ENCODE measurements around the gene BHLHE41. TPM values are rescaled to one million over a fixed set of nuclear protein-coding genes. Genes with fewer than 3 reads are reported as not detected.

The BHLHE41 gene
- polyA plus RNA-seq, 1 donor (not counting 4 experiments of a cell fraction or from before 2014, with no cell fraction given): 1.4 TPM

DNA sequence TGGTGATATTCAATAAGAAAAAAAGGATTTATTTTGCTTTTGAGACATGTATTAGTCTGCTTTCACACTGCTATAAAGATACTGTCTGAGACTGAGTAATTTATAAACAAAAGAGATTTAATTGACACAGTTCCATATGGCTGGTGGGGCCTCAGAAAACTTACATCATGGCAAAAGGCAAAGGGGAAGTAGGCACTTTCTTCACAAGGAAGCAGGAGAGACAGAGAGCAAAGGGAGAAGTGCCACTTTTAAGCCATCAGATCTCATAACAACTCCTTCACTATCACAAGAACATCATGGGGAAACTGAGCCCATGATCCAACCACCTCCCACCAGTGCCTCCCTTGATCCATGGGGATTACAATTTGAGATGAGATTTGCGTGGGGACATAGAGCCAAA, 43.9 kb downstream of the BHLHE41 start:
- TF ChIP-seq, protein P1, sequence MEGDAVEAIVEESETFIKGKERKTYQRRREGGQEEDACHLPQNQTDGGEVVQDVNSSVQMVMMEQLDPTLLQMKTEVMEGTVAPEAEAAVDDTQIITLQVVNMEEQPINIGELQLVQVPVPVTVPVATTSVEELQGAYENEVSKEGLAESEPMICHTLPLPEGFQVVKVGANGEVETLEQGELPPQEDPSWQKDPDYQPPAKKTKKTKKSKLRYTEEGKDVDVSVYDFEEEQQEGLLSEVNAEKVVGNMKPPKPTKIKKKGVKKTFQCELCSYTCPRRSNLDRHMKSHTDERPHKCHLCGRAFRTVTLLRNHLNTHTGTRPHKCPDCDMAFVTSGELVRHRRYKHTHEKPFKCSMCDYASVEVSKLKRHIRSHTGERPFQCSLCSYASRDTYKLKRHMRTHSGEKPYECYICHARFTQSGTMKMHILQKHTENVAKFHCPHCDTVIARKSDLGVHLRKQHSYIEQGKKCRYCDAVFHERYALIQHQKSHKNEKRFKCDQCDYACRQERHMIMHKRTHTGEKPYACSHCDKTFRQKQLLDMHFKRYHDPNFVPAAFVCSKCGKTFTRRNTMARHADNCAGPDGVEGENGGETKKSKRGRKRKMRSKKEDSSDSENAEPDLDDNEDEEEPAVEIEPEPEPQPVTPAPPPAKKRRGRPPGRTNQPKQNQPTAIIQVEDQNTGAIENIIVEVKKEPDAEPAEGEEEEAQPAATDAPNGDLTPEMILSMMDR (optimal IDR thresholded peaks at IDR 0.05 in 1 of 3, IDR thresholded peaks at IDR 0.05 in 1 of 3, conservative IDR thresholded peaks at IDR 0.05 in 1 of 3; ENCODE audit: extremely low read depth in 1 of 3, insufficient read depth in 2 of 3, low read length in 3 of 3): no peak
- no peak for TF ChIP-seq EZH2 (IDR thresholded peaks at IDR 0.05; ENCODE audit: low read length)
- Histone ChIP-seq H2AFZ (ENCODE audit: control insufficient read depth, low read length) (no peak overlapping the region), H3K4me3 (ENCODE audit: control insufficient read depth in 2 of 3, extremely low read depth in 1 of 3, insufficient read depth in 2 of 3, low read depth in 1 of 3, low read length in 3 of 3) (no peak overlapping the region), H3K9me3 (ENCODE audit: control insufficient read depth, low read depth, low read length) (no peaks in the 10 kb centered on the region), H4K20me1 (ENCODE audit: control insufficient read depth, extremely low read depth, insufficient read depth, low read length) (no peaks in the 10 kb centered on the region), H3K36me3 (ENCODE audit: control insufficient read depth in 2 of 2, extremely low read depth in 1 of 2, insufficient read depth in 2 of 2, low read length in 2 of 2) (no peaks in the 10 kb centered on the region), H3K9me1 (ENCODE audit: control insufficient read depth, extremely low read depth, insufficient read depth, low read length) (no peaks in the 10 kb centered on the region), H3K4me2 (ENCODE audit: control insufficient read depth, extremely low read depth, insufficient read depth, low read depth, low read length) (no peak overlapping the region), H3K4me1 (ENCODE audit: control insufficient read depth, extremely low read depth, insufficient read depth, low read length) (peaks cover 5% of the 10 kb centered on the region), H3K79me2 (ENCODE audit: control insufficient read depth, insufficient read depth, low read length) (no peaks in the 10 kb centered on the region), H3K27ac (ENCODE audit: control insufficient read depth, insufficient read depth, low read length) (no peak overlapping the region), H3K27me3 (ENCODE audit: control insufficient read depth, extremely low read depth, insufficient read depth, low read length) (no peaks in the 10 kb centered on the region), H3K9ac (ENCODE audit: control insufficient read depth, extremely low read depth, insufficient read depth, low read length) (no peak overlapping the region)
- dilution Hi-C loops (cut with MboI; ENCODE audit: extremely low pct_ligation_motif_present, low sequenced_read_pairs): no loop called here
- no peak for FAIRE-seq
- no peak for DNase-seq (ENCODE audit: low read depth, low spot score)

DNA sequence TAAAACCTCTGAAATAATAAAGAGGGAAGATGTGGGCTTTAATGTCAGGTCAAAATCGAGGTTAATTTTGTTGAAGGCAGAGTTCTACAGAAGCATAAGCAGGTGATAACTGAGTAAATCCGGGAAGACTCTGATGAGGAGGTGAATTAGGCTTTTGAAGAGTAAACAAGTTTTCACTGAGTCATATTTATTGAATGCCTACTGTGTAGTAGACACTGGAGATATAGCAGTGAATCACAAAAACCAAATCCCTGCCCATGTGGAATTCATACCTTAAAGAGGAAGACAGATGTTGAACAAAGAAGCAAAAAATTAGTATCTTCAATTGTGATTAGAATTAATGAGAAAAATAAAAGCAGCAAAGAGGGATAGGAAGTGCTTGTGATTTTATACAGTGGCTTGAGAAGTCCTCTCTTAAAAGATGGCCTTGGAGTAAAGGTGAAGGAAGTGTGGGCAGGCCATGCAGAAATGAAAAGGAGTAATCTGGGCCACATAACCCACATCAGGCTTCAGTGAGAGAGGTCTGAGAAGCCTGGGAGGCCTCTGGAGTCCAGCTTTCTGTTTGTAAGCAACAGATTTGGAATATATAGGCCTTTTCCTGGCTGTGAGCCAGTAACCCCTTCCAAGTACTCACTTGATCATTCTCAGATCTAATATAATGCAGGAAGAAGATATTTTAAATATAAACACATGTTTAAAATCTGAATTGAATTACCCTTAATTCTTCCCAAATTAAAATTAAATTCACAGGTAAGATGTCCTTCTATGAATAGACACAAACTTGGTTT, 46.7 kb downstream of the BHLHE41 start:
- Histone ChIP-seq H3K4me2 (ENCODE audit: control insufficient read depth, extremely low read depth, insufficient read depth, low read depth, low read length) (no peak overlapping the region), H3K9me1 (ENCODE audit: control insufficient read depth, extremely low read depth, insufficient read depth, low read length) (no peaks in the 10 kb centered on the region), H3K36me3 (ENCODE audit: control insufficient read depth in 2 of 2, extremely low read depth in 1 of 2, insufficient read depth in 2 of 2, low read length in 2 of 2) (no peaks in the 10 kb centered on the region), H3K27ac (ENCODE audit: control insufficient read depth, insufficient read depth, low read length) (no peak overlapping the region), H3K4me1 (ENCODE audit: control insufficient read depth, extremely low read depth, insufficient read depth, low read length) (peaks cover 5% of the 10 kb centered on the region), H3K79me2 (ENCODE audit: control insufficient read depth, insufficient read depth, low read length) (no peaks in the 10 kb centered on the region), H2AFZ (ENCODE audit: control insufficient read depth, low read length) (no peak overlapping the region), H4K20me1 (ENCODE audit: control insufficient read depth, extremely low read depth, insufficient read depth, low read length) (no peaks in the 10 kb centered on the region), H3K4me3 (ENCODE audit: control insufficient read depth in 2 of 3, extremely low read depth in 1 of 3, insufficient read depth in 2 of 3, low read depth in 1 of 3, low read length in 3 of 3) (no peak overlapping the region), H3K9ac (ENCODE audit: control insufficient read depth, extremely low read depth, insufficient read depth, low read length) (no peak overlapping the region), H3K27me3 (ENCODE audit: control insufficient read depth, extremely low read depth, insufficient read depth, low read length) (no peaks in the 10 kb centered on the region), H3K9me3 (ENCODE audit: control insufficient read depth, low read depth, low read length) (no peaks in the 10 kb centered on the region)
- FAIRE-seq: no peak
- DNase-seq (ENCODE audit: low read depth, low spot score): no peak
- TF ChIP-seq EZH2 (IDR thresholded peaks at IDR 0.05; ENCODE audit: low read length): no peak
- TF ChIP-seq, protein P1 (optimal IDR thresholded peaks at IDR 0.05 in 1 of 3, IDR thresholded peaks at IDR 0.05 in 1 of 3, conservative IDR thresholded peaks at IDR 0.05 in 1 of 3; ENCODE audit: extremely low read depth in 1 of 3, insufficient read depth in 2 of 3, low read length in 3 of 3): no peak
- dilution Hi-C loops (cut with MboI; ENCODE audit: extremely low pct_ligation_motif_present, low sequenced_read_pairs): no loop called here

Other genes starting within 250 kb of the BHLHE41 start
- 5.5 to 10.9 TPM (median 10.5 TPM) in 3 replicates for gene RASSF8, start 166.4 kb downstream of the BHLHE41 start, polyA plus RNA-seq
- gene SSPN, start 70.5 kb upstream of the BHLHE41 start, polyA plus RNA-seq: 1.0 to 2.8 TPM (median 2.0 TPM) in 3 replicates